GM12878 (cell line): ENCODE measurements around the gene STRBP. TPM values are rescaled to one million over a fixed set of nuclear protein-coding genes. Genes with fewer than 3 reads are reported as not detected.

Experiments used
- ATAC-seq: fragments of 200-7000 bp; cut with Tn5 transposase; 3 replicates; pipeline ENCODE4 v1.9.1; 2020; ENCODE audit warnings: mild to moderate bottlenecking, moderate library complexity
- BruUV-seq: library from RNA; stranded (reverse); fragments of 400-500 nt; replicated peaks from 2 replicates; lab custom pipeline; 2021; lab: Mats Ljungman, UMichigan
- CTCF ChIA-PET: fragments of 300-600 bp; sonication (Branson Sonifier 250); formaldehyde crosslinking; extraction: SDS; loops from one replicate; lab custom pipeline; 2021; ENCODE audit warnings: inconsistent platforms; lab: Yijun Ruan, JAX
- POLR2A ChIA-PET: fragments of 350-600 bp; formaldehyde crosslinking; extraction: SDS; loops from one replicate; lab custom pipeline; 2021; ENCODE audit warnings: inconsistent platforms; lab: Charles Lee
- RAD21 ChIA-PET: fragments of 300-600 bp; sonication (Branson Sonifier 250); formaldehyde crosslinking; loops from one replicate; lab custom pipeline; 2023; ENCODE audit warnings: antibody characterized with exemption; ENCODE audit not compliant: unreplicated experiment; lab: Charles Lee
- SMC1A ChIA-PET: fragments of 300-600 bp; sonication (Branson Sonifier 250); formaldehyde crosslinking; loops from one replicate; lab custom pipeline; 2023; ENCODE audit not compliant: unreplicated experiment, uncharacterized antibody; lab: Charles Lee
- DNase-seq: peaks from one replicate; pipeline ENCODE4 v3.0.0-alpha.2; 2011; ENCODE audit warnings: low read depth, low spot score
- FAIRE-seq: peaks from 3 replicates; lab custom pipeline; 2011; peaks lifted over from hg19 to GRCh38; lab: Jason Lieb, UNC
- H2AFZ ChIP-seq: 2 replicates; pipeline ENCODE4 v1.6.0; 2011; ENCODE audit warnings: low read depth, low read length, control low read depth; ENCODE audit not compliant: control insufficient read depth
- H3K27ac ChIP-seq: 2 replicates; pipeline ENCODE4 v1.5.1; 2011; ENCODE audit warnings: control low read depth; ENCODE audit not compliant: control insufficient read depth, insufficient read depth
- H3K27me3 ChIP-seq, 2 experiments: replicated peaks in 1 of 2; 2 replicates each; pipeline versions ENCODE4 v1.6.0 to v1.6.1; 2011; ENCODE audit warnings: low read length in 1 of 2; ENCODE audit not compliant: control insufficient read depth in 2 of 2, insufficient read depth in 2 of 2
- H3K36me3 ChIP-seq, 2 experiments: 2 replicates each; pipeline ENCODE4 v1.5.1; 2011; ENCODE audit warnings: low read length in 1 of 2; ENCODE audit not compliant: control insufficient read depth in 2 of 2, insufficient read depth in 2 of 2
- H3K4me1 ChIP-seq: 2 replicates; pipeline ENCODE4 v1.6.1; 2011; ENCODE audit warnings: mild to moderate bottlenecking, low read length, moderate library complexity, mixed read lengths; ENCODE audit not compliant: control insufficient read depth, insufficient read depth
- H3K4me2 ChIP-seq: 2 replicates; pipeline ENCODE4 v1.6.0; 2011; ENCODE audit warnings: control low read depth; ENCODE audit not compliant: control insufficient read depth, insufficient read depth
- H3K4me3 ChIP-seq: fragments of 200-600 bp; sonication (generic); 2 replicates; pipeline ENCODE4 v1.5.1; 2016
- H3K79me2 ChIP-seq: 2 replicates; pipeline ENCODE4 v1.6.0; 2011; ENCODE audit warnings: low read length; ENCODE audit not compliant: control insufficient read depth, insufficient read depth
- H3K9ac ChIP-seq: 2 replicates; pipeline ENCODE4 v1.8.0; 2011; ENCODE audit warnings: low read length, control low read depth, mixed read lengths; ENCODE audit not compliant: control insufficient read depth, insufficient read depth
- H3K9me3 ChIP-seq: replicated peaks from 3 replicates; pipeline ENCODE4 v1.5.1; 2011; ENCODE audit warnings: mild to moderate bottlenecking, low read length; ENCODE audit not compliant: control insufficient read depth, insufficient read depth
- H4K20me1 ChIP-seq: 2 replicates; pipeline ENCODE4 v1.6.0; 2011; ENCODE audit not compliant: control insufficient read depth, insufficient read depth
- BMI1 ChIP-seq: fragments of 450-650 bp; IDR thresholded peaks from 2 replicates; pipeline ENCODE4 v1.6.1; 2016; ENCODE audit warnings: mild to moderate bottlenecking, moderate library complexity, borderline replicate concordance
- EED ChIP-seq: sonication (generic); IDR thresholded peaks from 2 replicates; pipeline ENCODE4 v1.6.1; 2016; ENCODE audit warnings: antibody characterized with exemption, low read depth
- GABPA ChIP-seq: IDR thresholded peaks from 2 replicates; pipeline ENCODE4 v1.6.1; 2014; ENCODE audit warnings: antibody characterized with exemption, low read depth, mild to moderate bottlenecking, inconsistent platforms
- MEF2A ChIP-seq: IDR thresholded peaks from 2 replicates; pipeline ENCODE4 v1.6.1; 2011; ENCODE audit warnings: low read depth, mild to moderate bottlenecking, low read length, moderate library complexity; ENCODE audit not compliant: insufficient read depth
- MYB ChIP-seq: fragments of 150-350 bp; IDR thresholded peaks from 2 replicates; pipeline ENCODE4 v1.6.1; 2014; ENCODE audit warnings: mild to moderate bottlenecking, low read depth, low read length, borderline replicate concordance
- NFYB ChIP-seq: IDR thresholded peaks from 2 replicates; pipeline ENCODE4 v1.6.1; 2011; ENCODE audit warnings: low read depth, mild to moderate bottlenecking, low read length, improper control_type of control experiment, moderate library complexity; ENCODE audit not compliant: insufficient read depth
- NR2F1 ChIP-seq: fragments of 450-650 bp; conservative IDR thresholded peaks from 2 replicates; pipeline ENCODE4 v1.6.1; 2017; ENCODE audit warnings: mild to moderate bottlenecking
- RB1 ChIP-seq: fragments of 450-650 bp; formaldehyde crosslinking; IDR thresholded peaks from 2 replicates; pipeline ENCODE4 v1.6.1; 2017; ENCODE audit warnings: mild to moderate bottlenecking, borderline replicate concordance
- RBBP5 ChIP-seq: fragments of 200-600 bp; sonication (generic); conservative IDR thresholded peaks from 2 replicates; pipeline ENCODE4 v1.6.1; 2016
- SIN3A ChIP-seq: IDR thresholded peaks from 2 replicates; pipeline ENCODE4 v1.6.1; 2012; ENCODE audit warnings: low read depth, low read length, improper control_type of control experiment
- SMAD5 ChIP-seq: IDR thresholded peaks from 2 replicates; pipeline ENCODE4 v1.6.1; 2016; ENCODE audit warnings: antibody characterized with exemption, low read depth
- SREBF1 ChIP-seq: IDR thresholded peaks from 2 replicates; pipeline ENCODE4 v1.6.1; 2012; ENCODE audit warnings: mild to moderate bottlenecking, low read length
- ZBTB4 ChIP-seq: fragments of 450-650 bp; formaldehyde crosslinking; IDR thresholded peaks from 2 replicates; pipeline ENCODE4 v1.4.0; 2022; ENCODE audit warnings: mild to moderate bottlenecking, moderate library complexity
- ZNF217 ChIP-seq: fragments of 450-650 bp; IDR thresholded peaks from 2 replicates; pipeline ENCODE4 v1.6.1; 2017; ENCODE audit warnings: antibody characterized with exemption, mild to moderate bottlenecking
- ZNF24 ChIP-seq: fragments of 450-650 bp; IDR thresholded peaks from 2 replicates; pipeline ENCODE4 v1.6.1; 2017; ENCODE audit warnings: antibody characterized with exemption, mild to moderate bottlenecking
- ZNF274 ChIP-seq: IDR thresholded peaks from one replicate; pipeline ENCODE4 v1.8.0; 2011; ENCODE audit not compliant: insufficient read length, insufficient read depth
- WGBS: methylation state at CpG from one replicate; pipeline ENCODE4 v1.1.6; 2016; ENCODE audit warnings: low lambda C conversion rate; ENCODE audit not compliant: insufficient replicate concordance, insufficient coverage; ENCODE audit errors: missing lambda C conversion rate; 5-methylcytosine and 5-hydroxymethylcytosine counted together
- in situ Hi-C: fragments of 300-500 bp; cut with MboI; formaldehyde crosslinking; loops from 9 replicates; pipeline ENCODE4 v1.14.3; 2018; ENCODE audit warnings: mixed read lengths
- intact Hi-C: fragments of 100-400 bp; cut with micrococcal nuclease; formaldehyde crosslinking; loops from one replicate; pipeline ENCODE4 v1.14.2; 2022; ENCODE audit not compliant: unreplicated experiment
- polyA plus RNA-seq, 11 experiments: library from polyadenylated mRNA; depleted of rRNA in 4 of 11; unstranded in 6 of 11; stranded (reverse) in 5 of 11; fragments of >200 nt; fragmentation: Nextera tagmentation in 4 of 11; fragmentation: Illumina TruSeq in 1 of 11; extraction: Ambion mirVana in 4 of 11; extraction: Trizol in 1 of 11; gene quantifications; 1 replicate in 1 of 11; 2 replicates in 10 of 11; pipeline versions ENCODE4 v1.2.1 to v1.2.3, GENCODE V29; 2011 to 2016; ENCODE audit warnings: inconsistent platforms in 2 of 11, missing spikeins in 2 of 11, low read depth in 1 of 11
- total RNA-seq, 4 experiments: library from RNA; depleted of rRNA in 3 of 4; stranded (reverse); fragments of >200 nt in 3 of 4; fragmentation: Illumina TruSeq in 1 of 4; extraction: Trizol in 1 of 4; gene quantifications; 2 replicates each; pipeline versions ENCODE4 v1.2.1 to v1.2.3, GENCODE V29; 2013 to 2021

The STRBP gene
- total and polyA plus RNA-seq, 10 of the 15 experiments (the other 5 are each of a cell fraction or from before 2014, with no cell fraction given): 31.0 to 96.8 (median 71.4) TPM

DNA sequence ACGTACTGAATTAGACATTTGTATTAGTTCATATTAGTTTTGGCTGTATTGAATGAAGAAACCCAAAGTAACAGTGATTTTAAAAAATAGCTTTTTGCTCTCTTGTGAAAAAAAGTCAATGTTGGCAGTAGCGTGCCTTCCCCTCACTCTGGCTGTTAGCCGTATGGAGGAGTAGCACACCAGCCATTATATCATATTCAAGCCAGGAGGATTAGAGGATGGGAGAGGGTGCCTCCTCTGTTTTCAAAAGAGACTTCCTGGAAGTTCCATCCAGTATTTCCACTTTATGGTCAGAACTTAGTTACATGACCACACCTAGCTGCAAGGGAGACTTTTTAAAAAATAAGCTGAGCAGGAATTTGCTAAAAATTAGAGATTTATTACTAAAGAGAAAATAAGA lies 193.8 kb downstream of the STRBP start:
- Histone ChIP-seq H2AFZ (no peak overlapping the region), H3K36me3 (peaks cover 0 to 17% of the 10 kb centered on the region in 2 experiments; a peak in 3 of 4 replicates), H3K79me2 (no peaks in the 10 kb centered on the region), H3K4me1 (peaks cover 5% of the 10 kb centered on the region; the same call in 1 of the 2 replicates), H3K27ac (no peak overlapping the region), H3K9ac (no peak overlapping the region), H3K9me3 (no peaks in the 10 kb centered on the region), H4K20me1 (no peaks in the 10 kb centered on the region), H3K4me2 (no peak overlapping the region), H3K27me3 (no peaks in the 10 kb centered on the region), H3K4me3 (no peak overlapping the region)
- no peak for TF ChIP-seq RBBP5
- no peak for TF ChIP-seq SMAD5
- no peak for TF ChIP-seq SIN3A
- no peak for TF ChIP-seq EED
- TF ChIP-seq GABPA: no peak
- POLR2A ChIA-PET: interaction anchor here (0.9 kb wide), 1 partner anchor 266 kb away, joined by 3 read pairs; no protein-coding TSS in a partner anchor
- WGBS: 100% methylated on average over 3 of the region's 3 CpGs
- BruUV-seq: no TSS peak
- CTCF ChIA-PET: interaction anchor here (1.1 to 5.4 kb wide), 3 partner anchors 17 to 275 kb away, joined by 3 to 38 read pairs (median 3); no protein-coding TSS in a partner anchor
- FAIRE-seq: no peak
- no peak for DNase-seq
- intact Hi-C loops: no loop called here
- SMC1A ChIA-PET: interaction anchor here (1.0 to 3.9 kb wide), 4 partner anchors 22 to 275 kb away, joined by 3 to 22 read pairs (median 4); no protein-coding TSS in a partner anchor
- in situ Hi-C loops: no loop called here
- no peak for ATAC-seq
- RAD21 ChIA-PET: interaction anchor here (1.0 to 4.0 kb wide), 3 partner anchors 12 to 275 kb away, joined by 3 to 13 read pairs (median 3); no protein-coding TSS in a partner anchor

DNA sequence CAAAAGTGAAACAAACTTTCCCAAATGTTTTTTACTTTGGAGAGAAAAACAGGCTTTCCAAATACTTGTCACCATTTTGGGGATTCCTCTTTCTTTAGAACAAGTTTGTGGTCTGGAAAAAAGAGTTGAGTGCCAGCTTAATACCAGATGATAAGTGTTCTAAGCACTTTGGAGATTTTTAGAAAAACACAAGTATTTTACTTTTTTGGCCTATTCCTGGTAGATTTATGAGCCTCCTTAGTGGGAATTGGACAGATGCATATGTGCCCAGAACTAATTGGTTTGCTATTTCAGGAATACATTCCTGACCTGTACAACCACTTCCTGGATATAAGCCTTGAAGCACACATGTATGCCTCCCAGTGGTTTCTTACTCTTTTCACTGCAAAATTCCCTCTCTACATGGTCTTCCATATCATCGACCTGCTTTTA lies 194.4 kb downstream of the STRBP start:
- intact Hi-C loops (no loop called here), in situ Hi-C loops (no loop called here)
- ChIA-PET POLR2A (interaction anchor here (0.6 kb wide), 1 partner anchor 19 kb away, joined by 3 read pairs; no protein-coding TSS in a partner anchor), CTCF (interaction anchor here (1.1 to 5.4 kb wide), 3 partner anchors 164 to 275 kb away, joined by 3 to 38 read pairs (median 3); no protein-coding TSS in a partner anchor), SMC1A (interaction anchor here (1.0 to 3.9 kb wide), 4 partner anchors 18 to 275 kb away, joined by 3 to 22 read pairs (median 4); no protein-coding TSS in a partner anchor), RAD21 (interaction anchor here (1.0 to 4.0 kb wide), 2 partner anchors 269 to 275 kb away, joined by 3 to 13 read pairs; no protein-coding TSS in a partner anchor)
- Histone ChIP-seq H3K4me2 (no peak overlapping the region), H3K36me3 (peaks cover 0 to 17% of the 10 kb centered on the region in 2 experiments; a peak in 3 of 4 replicates), H3K27ac (no peak overlapping the region), H3K4me1 (peaks cover 5% of the 10 kb centered on the region; the same call in 1 of the 2 replicates), H3K27me3 (no peaks in the 10 kb centered on the region), H3K9ac (no peak overlapping the region), H4K20me1 (no peaks in the 10 kb centered on the region), H3K79me2 (no peaks in the 10 kb centered on the region), H2AFZ (no peak overlapping the region), H3K9me3 (no peaks in the 10 kb centered on the region), H3K4me3 (no peak overlapping the region)
- ATAC-seq: no peak
- BruUV-seq: no TSS peak
- no peak for DNase-seq
- FAIRE-seq: no peak
- WGBS: 89% methylated on average over 1 of the region's 1 CpG
- TF ChIP-seq NR2F1 (no peak), SREBF1 (no peak), ZNF24 (no peak), MYB (no peak), ZBTB4 (CRISPR knock-in tag) (no peak), NFYB (no peak), RB1 (no peak), MEF2A (no peak), ZNF274 (no peak), BMI1 (no peak), ZNF217 (no peak)
